ENCODE data around the gene CLEC6A.
"Not testable (repeated sequence)": the region's sequence is repeated elsewhere in the genome, so short reads cannot be mapped to it uniquely, and the experiment has no call there.

CLEC6A gene

DNA sequence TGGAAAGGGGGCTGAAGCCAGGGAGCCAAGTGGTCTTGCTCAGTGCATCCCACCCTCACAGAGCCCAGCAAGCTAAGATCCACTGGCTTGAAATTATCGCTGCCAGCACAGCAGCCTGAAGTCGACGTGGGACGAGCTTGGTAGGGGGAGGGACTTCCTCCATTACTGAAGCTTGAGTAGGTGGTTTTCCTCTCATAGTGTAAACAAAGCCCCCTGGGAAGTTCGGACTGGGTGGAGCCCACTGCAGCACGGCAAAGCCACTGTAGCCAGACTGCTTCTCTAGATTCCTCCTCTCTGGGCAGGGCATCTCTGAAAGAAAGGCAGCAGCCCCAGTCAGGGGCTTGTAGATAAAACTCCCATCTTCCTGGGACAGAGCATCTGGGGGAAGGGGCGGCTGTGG, 40.3 kb downstream of the CLEC6A start:
- DNase-seq: not testable (repeated sequence)

- DNase-seq: no peak
These were observed 43.9 kb downstream of the CLEC6A start for GRCh38 chr12:8499616-8500015.

DNA sequence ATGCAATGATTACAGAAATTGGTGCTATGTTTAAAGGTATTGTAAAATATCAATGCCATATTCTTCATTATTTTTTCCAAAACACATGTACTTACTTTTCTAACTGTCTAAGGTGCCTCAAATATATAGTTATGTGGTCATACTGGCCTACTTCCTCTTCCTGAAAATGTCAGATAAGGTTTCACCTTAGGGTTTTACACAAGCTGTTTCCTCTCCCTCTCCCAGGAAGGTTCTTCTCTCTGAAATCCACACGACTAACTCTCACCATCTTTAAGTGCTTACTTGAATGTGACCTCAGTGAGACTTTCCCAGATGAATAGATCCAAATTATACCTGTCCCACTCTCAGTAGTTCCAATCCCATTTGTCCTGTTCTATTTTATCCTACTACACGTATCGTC, 46.0 kb downstream of the CLEC6A start:
- no peak for DNase-seq

DNA sequence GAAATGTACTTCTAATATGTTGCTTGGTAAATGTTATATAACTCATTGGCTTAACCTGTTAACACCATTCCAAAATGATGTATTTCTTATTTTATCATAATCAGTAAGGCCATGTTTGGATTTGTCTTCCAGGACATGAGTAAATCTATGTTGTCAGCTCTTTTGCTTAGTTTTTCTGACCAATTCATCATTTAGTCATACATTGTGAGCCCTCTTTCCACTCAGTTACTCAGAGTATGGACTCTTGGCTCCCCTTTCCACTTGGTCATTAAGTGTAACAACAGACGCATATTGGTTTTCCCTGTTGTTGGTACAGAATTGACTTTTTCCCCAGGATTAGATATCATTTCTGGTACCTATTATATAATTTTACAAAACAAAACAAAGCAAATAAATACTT, 48.6 kb downstream of the CLEC6A start:
- DNase-seq: no peak

DNA sequence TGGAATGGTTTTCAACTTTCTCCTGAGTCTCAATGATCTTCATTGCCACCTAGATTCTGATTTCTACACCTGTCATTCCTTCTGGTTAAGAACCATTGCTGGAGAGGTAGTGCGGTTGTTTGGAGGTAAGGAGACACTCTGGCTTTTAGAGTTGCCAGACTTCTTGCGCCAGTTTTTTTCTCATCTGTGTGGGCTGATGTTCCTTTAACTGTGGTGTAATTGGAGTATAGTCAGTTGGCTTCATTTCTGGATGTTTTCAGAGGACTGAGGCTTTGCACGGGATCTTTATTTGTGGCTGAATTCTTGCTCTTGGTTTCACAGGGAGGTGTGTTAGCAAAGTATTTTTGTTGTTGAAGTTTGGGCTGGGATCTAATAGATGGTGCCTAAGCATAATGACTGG, 51.8 kb downstream of the CLEC6A start:
- DNase-seq: no peak

DNA sequence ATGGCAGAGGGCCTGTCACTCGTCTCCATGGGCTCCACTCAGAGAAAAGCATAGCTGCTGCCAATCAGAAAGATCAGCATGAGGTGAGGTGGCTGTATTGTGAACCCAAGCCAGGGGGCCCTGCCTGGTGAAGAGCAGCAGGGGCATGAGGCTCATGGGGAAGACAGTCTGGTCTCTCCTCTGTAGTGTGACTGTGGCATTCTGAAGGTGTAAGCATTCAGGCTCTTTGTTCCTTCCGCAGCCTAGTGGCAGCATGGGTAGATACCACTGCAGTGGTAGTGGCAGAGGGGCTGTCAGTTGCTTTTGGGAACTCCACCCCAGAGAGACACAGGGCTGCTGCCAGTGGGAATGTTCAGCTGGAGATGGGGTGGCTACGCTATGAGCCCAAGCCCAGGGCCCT, 52.5 kb downstream of the CLEC6A start:
- DNase-seq: no peak

DNA sequence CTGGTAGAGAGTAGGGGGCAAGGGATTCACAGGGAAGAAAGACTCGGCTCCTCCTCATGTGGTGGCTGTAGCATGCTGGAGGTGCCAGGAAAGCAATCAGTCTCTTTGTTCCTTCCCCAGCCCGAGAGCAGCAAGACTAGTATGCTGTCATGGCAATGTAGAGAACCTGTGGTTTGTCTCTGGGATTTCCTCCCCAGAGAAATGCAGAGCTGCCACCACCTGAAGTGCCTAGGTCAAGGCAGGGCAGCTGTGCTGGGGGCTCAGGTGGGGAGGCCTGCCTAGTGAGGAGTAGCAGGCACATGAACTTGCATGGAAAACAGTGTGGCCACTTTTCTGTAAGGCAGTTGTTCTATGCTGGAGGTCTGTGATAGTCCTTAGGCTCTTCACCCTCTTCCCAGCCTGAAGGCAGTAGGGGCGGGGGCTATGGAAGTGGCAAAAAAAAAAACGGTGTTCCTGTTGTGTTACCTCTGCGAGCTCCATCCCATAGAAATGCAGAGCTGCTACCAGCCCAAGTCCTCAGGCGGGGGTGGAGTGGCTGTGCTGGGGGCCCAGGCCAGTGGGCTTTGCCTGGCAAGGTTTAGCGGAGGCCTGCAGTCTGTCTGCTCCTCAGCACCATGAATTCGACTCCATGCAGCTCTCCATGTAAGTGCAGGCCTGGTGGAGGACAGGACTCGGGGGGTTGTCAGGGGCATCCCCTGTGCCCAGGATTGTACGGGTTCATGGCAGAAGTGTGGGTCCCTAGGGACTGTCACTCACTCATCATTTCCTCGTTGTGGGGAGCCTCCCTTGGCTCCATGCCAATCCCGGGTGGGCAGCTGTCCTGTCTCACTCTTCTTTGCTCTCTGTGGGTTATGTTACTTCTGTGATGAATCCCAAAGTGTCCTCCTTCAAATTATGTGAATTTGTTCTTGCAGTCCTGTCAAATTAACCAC, 53.4 kb downstream of the CLEC6A start:
- no peak for DNase-seq

GRCh38 chr12:8513256-8513655, 57.5 kb downstream of the CLEC6A start, which contains the start of gene CLEC4D:
TSS of gene CLEC4D (plus strand) at chr12:8513503. CDS start at chr12:8513733, 230 bp downstream.
- no peak for DNase-seq

- DNase-seq: no peak
These were observed 62.2 kb downstream of the CLEC6A start for GRCh38 chr12:8517971-8518370.

- DNase-seq: no peak
These were observed 63.4 kb downstream of the CLEC6A start for GRCh38 chr12:8519171-8519570.

DNA sequence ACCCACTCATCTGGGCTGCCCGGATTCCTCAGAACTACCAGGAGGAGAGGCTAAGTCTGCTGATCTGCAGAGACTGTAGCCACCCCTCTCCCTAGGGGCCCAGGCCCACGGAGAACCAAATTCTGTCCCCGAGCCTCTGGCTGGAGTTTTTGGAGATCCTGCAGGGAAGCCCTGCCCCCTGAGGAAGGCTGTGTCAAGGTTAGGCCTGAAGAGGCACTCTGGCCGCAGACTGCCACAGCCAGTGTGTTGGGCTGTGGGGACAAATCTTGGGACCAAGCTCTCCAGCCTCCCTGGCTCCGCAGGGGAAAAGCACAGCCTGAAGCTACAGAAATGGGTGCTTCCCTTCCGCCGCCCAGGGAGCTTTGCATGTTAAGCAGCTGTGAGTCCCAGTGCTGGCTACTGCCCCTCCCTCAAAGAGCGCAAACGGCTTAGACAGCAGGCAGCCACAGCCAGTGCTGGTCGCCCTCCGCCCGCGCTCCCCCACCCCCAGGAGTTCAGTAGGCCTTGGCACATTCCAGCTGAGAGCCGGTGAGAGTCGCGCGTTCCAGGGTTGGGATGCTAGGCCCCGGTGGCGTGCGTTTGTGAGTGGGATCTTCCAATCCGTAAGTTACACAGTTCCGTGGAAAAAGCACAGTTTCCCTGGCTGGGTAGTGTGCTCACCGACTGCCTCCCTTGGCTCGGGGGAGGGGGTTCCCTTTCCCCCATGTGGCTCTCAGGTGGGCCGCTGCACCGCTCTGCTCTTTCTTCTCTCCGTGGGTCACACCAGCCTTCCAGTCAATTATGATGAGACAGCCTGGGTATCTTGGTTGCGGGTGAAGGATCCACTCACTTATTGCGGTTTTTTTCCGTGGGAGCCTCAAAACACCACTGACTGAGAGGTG, 71.7 kb downstream of the CLEC6A start:
- no peak for DNase-seq

Measured in NCI-H226 (cell line).